Subcutaneous adipose tissue (tissue), 4 donors: ENCODE measurements around the gene ZNF70. TPM values are rescaled to one million over a fixed set of nuclear protein-coding genes. Genes with fewer than 3 reads are reported as not detected.

ENCODE experiments used
- CTCF ChIP-seq: fragments of 450-650 bp; IDR thresholded peaks from one replicate; pipeline ENCODE4 v1.5.1; 2016; ENCODE audit warnings: low read depth, mild to moderate bottlenecking, control low read depth, antibody characterized with exemption, moderate library complexity
- total RNA-seq, 4 donors: library from RNA; depleted of rRNA; stranded (reverse); fragments of >200 nt; gene quantifications; one replicate each; pipeline ENCODE4 v1.1.0, GENCODE V29; 2016

The ZNF70 gene
- total RNA-seq, 4 donors from 2014 or later, result 2.9 to 7.0 (median 3.7) TPM

- no peak for TF ChIP-seq CTCF
These were observed 21.9 kb upstream of the ZNF70 start, which contains the start of gene MMP11 for GRCh38 chr22:23772649-23773473. MMP11 (plus strand) TSS chr22:23772849; CDS start chr22:23772871, 22 bp downstream.

GRCh38 chr22:23772315-23772648, 21.4 kb upstream of the ZNF70 start:
- TF ChIP-seq CTCF, result no peak

GRCh38 chr22:23769321-23769965, 18.5 kb upstream of the ZNF70 start:
- TF ChIP-seq CTCF, result no peak

- no peak for TF ChIP-seq CTCF
These were observed 17.0 kb upstream of the ZNF70 start, which contains the start of gene CHCHD10 for GRCh38 chr22:23767673-23768548. CHCHD10 (minus strand) TSS chr22:23767972; CDS start chr22:23767874, 98 bp downstream.

GRCh38 chr22:23767303-23767672, 16.4 kb upstream of the ZNF70 start:
- TF ChIP-seq CTCF, result no peak

GRCh38 chr22:23764899-23765881, 14.3 kb upstream of the ZNF70 start:
- no peak for TF ChIP-seq CTCF
